GM12891 (cell line): ENCODE measurements around the gene KRT5. TPM values are rescaled to one million over a fixed set of nuclear protein-coding genes. Genes with fewer than 3 reads are reported as not detected.

Experiments
- DNase-seq: peaks from one replicate; pipeline ENCODE4 v3.0.0; 2011; ENCODE audit warnings: low spot score; ENCODE audit not compliant: insufficient read length
- FAIRE-seq: peaks from 2 replicates; lab custom pipeline; 2011; peaks lifted over from hg19 to GRCh38; lab: Jason Lieb, UNC
- PAX5 ChIP-seq: IDR thresholded peaks from 2 replicates; pipeline ENCODE4 v1.6.1; 2011; ENCODE audit warnings: low read length, moderate library complexity, mild to moderate bottlenecking; ENCODE audit not compliant: insufficient read depth, severe bottlenecking
- POLR2A ChIP-seq: IDR thresholded peaks from 2 replicates; pipeline ENCODE4 v1.6.1; 2011; ENCODE audit warnings: low read depth, low read length, control low read depth
- POLR2AphosphoS5 ChIP-seq: IDR thresholded peaks from 2 replicates; pipeline ENCODE4 v1.6.1; 2011; ENCODE audit warnings: low read depth, low read length, control low read depth
- POU2F2 ChIP-seq: IDR thresholded peaks from 2 replicates; pipeline ENCODE4 v1.6.1; 2011; ENCODE audit warnings: low read depth, mild to moderate bottlenecking, control low read depth, low read length, moderate library complexity
- SPI1 ChIP-seq: IDR thresholded peaks from 2 replicates; pipeline ENCODE4 v1.6.1; 2011; ENCODE audit warnings: low read depth, low read length, control low read depth
- TAF1 ChIP-seq: IDR thresholded peaks from 2 replicates; pipeline ENCODE4 v1.6.1; 2011; ENCODE audit warnings: low read depth, low read length, control low read depth
- polyA plus RNA-seq: library from polyadenylated mRNA; unstranded; fragments of >200 nt; gene quantifications from one replicate; pipeline ENCODE4 v1.2.1, GENCODE V29; 2012; ENCODE audit warnings: low read depth, missing spikeins, inconsistent platforms; ENCODE audit not compliant: missing spikeins

Gene KRT5
- not detected for polyA plus RNA-seq

DNA sequence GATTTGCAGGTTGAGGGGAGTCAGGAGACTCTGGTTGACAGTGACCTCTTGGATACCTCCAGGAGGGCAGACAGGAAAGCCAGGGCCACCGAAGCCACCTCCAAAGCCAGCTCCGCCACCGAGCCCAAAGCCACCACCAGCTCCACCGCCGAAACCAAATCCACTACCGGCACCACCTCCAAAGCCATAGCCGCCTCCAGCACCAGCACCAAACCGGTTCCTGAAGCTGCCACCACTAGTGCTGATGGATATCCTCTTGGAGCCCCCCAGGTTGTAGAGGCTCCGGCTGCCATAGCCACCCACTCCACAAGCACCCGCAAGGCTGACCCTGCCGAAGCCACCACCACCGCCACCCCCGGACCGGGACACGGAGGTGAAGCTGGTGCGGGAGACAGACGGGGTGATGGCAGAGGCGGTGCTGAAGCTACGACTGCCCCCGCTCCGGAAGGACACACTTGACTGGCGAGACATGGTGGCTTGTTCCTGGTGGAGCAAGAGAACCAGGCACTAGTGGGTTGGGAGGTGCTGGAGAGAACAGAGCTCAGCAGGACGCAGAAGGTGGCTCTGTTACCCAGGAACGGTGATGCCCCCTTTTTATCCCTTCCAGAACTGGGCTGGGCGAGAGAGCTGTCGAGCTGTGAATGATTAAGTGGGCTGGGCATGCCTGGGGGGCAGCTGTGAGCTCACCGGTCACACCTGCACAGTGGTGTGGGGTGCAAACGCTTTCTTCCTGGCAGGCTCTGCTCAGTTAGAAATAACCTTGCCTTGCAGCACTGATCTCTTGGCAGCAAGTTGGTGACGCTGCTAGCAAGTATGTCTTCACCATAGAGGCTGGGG, at the start of gene KRT5:
Gene KRT5, minus strand, starts transcription at position 569 of the 837 bp plus-strand sequence. Its CDS starts 98 bp downstream, at position 471.
- FAIRE-seq (no peak), DNase-seq (no peak)
- TF ChIP-seq TAF1 (no peak), PAX5 (no peak), POU2F2 (no peak), POLR2A (no peak), POLR2AphosphoS5 (no peak), SPI1 (no peak)

DNA sequence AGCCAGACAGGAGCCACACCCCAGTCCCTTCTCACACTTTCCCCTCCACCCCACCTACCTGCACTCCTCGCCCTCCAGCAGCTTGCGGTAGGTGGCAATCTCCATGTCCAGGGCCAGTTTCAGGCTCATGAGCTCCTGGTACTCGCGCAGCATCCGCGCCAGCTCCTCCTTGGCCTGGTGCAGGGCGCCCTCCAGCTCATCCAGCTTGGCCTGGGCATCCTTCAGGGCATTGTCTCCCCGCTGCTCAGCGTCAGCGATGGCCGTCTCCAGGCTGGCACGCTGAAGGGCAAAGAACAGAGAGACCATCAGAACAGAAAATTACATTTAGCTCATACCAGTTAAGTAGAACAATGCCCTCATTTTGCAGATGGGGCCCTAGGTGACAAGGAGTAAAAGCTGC, 47.9 kb upstream of the KRT5 start:
- DNase-seq = no peak
- FAIRE-seq = no peak
- TF ChIP-seq SPI1 (no peak), POLR2A (no peak), POU2F2 (no peak), POLR2AphosphoS5 (no peak), PAX5 (no peak)

DNA sequence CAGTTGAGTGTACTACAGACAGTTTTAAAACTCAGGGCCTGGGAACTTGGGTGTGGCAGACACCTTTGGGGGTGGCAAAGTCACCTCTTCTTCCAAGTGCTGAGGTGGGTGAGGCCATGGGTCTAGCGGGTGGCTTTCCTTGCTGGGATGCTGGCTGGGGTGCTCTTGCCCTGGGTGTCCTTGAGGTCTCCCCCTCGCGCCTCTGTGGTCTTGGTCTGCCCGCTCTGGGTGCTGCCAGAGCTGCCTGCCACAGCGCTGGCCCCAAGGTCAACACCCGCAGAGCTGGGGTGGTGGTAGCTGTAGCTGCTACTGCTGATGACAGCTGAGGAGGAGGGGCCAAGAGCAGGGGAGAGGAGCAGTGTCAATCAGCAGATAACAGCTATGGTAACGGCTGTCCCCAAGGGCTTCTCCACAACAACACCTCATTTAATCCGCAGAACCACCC, 46.7 kb upstream of the KRT5 start:
- no peak for DNase-seq
- TF ChIP-seq POLR2AphosphoS5 (no peak), POU2F2 (no peak), POLR2A (no peak), SPI1 (no peak), TAF1 (no peak), PAX5 (no peak)

DNA sequence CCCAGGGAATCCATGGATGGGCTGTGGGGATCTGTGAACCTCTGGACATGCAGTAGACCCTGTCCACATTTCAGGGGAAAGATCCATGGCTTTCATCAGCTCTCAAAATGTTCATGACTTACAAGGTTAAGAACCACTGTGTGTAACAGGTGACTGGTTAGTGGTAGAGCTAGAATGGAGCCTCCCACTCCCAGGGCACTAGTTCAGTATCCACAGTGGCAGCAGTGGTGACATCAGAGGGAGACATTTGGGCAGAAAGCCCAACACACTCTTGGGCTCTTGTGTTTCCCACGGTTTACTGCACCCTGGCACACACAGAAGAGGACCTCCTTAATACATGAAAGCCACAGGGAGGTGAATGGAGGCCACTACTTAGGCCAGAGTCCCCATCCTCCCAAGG, 44.4 kb upstream of the KRT5 start:
- FAIRE-seq = no peak
- no peak for TF ChIP-seq POLR2A
- no peak for TF ChIP-seq POU2F2
- no peak for TF ChIP-seq POLR2AphosphoS5
- no peak for TF ChIP-seq PAX5
- DNase-seq = no peak

More for the DNA sequence above, 46.7 kb upstream of the KRT5 start:
- FAIRE-seq = no peak

DNA sequence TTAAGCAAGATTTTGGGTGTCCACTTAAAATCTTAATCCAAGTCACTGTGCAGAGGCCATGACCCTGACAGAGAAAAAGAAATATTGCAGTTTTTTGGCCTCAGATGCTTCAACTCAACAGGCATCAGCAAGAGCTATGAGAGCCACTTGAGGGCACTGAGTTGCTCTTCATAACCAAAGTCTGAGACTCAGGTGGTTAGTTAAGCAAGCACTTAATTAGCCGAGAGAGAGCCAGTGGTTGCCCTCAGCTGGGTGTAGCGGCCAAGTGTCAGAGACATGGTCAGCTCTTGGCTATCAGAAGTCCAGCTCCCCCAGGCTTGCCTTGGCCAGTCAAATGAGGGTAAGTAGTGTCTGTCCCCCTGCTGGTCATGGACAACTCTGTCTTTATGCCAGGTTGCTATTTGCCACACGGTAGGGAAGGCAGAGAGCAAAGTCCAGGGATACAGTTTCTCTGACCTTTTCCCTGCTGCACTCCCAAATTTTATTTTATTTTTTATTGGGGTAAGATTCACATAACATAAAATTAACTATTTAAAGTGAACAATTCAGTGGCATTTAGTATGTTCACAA, 41.8 kb upstream of the KRT5 start:
- DNase-seq = no peak
- FAIRE-seq = no peak
- TF ChIP-seq PAX5 (no peak), POLR2A (no peak), POLR2AphosphoS5 (no peak), TAF1 (no peak), SPI1 (no peak), POU2F2 (no peak)

DNA sequence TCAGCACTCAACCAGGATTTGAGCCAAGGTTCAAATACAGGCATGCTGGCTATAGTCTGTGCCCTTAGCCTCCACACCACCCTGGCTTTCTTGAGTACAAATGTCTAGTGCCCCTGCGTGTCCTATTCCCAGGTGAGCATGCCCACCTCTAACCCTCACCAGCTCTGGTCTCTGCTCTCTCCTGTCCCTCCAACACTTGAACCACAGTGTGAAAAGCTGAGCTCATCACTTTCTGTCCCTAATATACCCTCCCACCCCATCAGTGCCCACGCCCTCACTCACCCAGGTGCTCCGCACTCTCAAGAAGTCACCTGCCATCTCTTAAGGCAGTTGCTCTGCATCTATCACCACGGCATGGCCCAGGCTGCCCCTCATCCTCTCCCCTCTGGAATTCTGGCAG, 39.8 kb upstream of the KRT5 start:
- no peak for FAIRE-seq
- no peak for DNase-seq
- TF ChIP-seq POLR2A (no peak), POU2F2 (no peak), SPI1 (no peak), TAF1 (no peak), PAX5 (no peak), POLR2AphosphoS5 (no peak)

DNA sequence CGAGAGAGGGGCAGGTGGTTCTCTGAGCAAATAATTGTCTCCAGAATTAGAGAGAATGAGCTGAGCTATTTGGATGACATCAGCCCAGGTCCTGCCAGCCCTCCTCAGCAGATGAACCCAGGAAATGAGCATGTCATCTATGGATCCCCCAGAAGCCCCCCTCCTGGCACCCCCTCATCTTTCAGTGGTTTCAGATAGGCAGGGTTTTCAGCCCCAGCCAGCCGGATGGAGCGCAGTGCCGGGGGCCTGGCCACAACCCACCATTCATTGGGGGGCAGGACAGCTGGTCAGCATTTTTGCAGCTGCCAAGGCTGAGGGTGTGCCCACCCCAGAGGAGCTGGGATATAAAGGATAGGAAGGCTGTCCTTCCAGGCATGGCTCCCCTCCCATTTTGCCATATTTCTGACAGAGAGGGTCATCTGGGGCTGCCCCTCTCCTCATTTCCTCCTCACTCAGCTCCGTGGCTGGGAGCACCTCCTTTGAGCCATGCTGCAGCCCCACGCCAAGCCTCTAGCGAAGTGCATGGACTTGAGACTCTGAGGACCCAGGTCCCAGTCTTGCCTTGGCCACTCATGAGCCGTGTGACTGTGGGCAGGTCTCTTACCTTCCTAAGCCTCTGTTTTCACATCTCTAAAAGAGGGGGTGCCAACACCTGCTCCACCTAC, 38.7 kb upstream of the KRT5 start:
- no peak for DNase-seq
- no peak for FAIRE-seq
- TF ChIP-seq TAF1 (no peak), POLR2AphosphoS5 (no peak), POU2F2 (no peak), PAX5 (no peak), POLR2A (no peak), SPI1 (no peak)

DNA sequence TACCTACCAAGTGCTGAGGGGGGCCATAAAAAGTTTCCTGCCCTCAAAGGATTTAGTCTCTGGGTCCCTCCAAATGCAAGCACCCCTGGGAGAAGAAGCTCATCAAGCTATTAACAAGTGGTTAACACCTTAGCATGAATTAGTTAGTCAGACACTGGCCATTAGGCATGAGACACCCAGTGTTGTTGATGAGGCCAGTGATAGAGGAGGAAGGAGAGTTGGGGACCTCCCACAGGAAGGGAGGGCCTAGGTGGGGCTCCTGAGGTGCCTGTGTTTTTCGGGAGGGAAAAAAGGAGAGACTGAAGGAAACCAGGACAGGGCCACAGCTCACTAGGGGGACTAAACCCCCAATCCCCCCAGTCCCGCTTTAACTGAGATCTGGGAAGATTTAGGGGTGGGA, 37.3 kb upstream of the KRT5 start:
- TF ChIP-seq POU2F2 (no peak), PAX5 (no peak), POLR2AphosphoS5 (no peak), SPI1 (no peak), TAF1 (no peak), POLR2A (no peak)
- DNase-seq (no peak), FAIRE-seq (no peak)

DNA sequence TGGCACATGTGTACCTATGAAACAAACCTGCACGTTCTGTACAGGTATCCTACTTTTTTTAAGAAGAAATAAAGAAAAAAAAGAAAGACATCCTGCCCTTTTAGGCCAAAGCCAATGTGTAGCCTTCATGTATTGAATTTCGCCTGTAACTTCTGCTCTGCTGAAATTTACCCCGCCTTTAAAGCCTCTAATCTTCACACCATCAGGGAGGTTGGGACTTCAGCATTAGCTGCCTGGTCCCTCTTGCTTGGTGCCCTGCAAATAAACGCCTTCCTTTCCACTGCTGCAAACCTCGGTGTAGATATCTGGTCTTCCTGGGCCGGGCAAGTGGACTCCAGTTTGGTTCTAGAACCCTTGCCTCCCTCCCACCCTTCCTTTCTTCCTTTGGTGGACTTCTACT, 35.4 kb upstream of the KRT5 start:
- no peak for FAIRE-seq

DNA sequence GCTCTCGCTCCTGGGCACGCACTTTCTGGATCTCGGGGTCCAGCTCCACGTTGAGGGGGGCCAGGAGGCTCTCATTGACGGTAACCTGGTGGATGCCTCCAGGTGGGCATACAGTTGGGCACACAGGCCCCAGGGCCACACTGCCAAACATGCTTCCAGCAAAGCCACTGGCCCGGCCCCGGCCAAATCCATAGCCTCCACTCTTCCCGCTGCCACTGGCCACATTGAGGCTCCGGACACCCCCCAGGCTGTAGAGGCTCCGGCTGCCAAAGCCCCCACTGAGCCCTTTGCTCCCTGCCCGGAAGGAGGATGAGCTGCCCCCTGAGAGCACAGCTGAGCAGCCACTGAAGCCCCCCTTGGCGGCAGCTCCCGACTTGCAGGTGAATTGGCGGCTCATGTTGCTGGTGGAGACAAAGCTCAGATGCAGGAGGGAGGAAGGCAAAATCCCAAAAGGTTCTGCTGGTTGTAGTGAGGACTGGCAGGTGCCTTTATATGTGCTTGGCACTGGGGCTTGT, 32.5 kb upstream of the KRT5 start, which contains the start of gene KRT71:
Gene KRT71, minus strand, starts transcription at position 465 of the 515 bp plus-strand sequence. Its CDS starts 68 bp downstream, at position 397.
- no peak for TF ChIP-seq SPI1
- TF ChIP-seq POU2F2 = no peak
- FAIRE-seq (no peak), DNase-seq (no peak)

More for the DNA sequence above, 35.4 kb upstream of the KRT5 start:
- TF ChIP-seq PAX5 (no peak), POLR2AphosphoS5 (no peak)
- DNase-seq = no peak
